ENCODE measurements around the gene DENND4C. TPM values are rescaled to one million over a fixed set of nuclear protein-coding genes. Genes with fewer than 3 reads are reported as not detected.

Gene DENND4C
- polyA plus RNA-seq, 1 of the 3 experiments (the other 2 are of a cell fraction): 7.5 TPM

DNA sequence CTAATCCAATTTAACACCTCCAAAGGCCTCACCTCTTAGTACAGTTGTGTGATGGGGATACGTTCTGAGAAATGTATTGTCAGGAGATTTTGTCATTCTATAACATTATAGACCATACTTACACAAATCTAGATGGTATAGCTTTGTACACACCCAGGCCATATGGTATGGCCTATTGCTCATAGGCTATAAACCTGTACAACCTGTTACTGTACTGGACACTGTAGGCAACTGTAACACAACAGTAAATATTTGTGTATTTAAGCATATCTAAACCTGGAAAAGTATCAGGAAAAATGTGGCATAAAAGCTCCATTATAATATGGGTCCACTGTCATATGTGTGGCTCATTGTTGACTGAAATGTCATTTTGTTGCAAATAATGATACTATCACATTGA, 190.4 kb downstream of the DENND4C start:
- CTCF ChIA-PET: interaction anchor here (0.9 to 1.3 kb wide), 3 partner anchors 36 to 372 kb away, joined by 3 to 5 read pairs (median 3); partner anchors contain the start of gene RRAGA

More for the DNA sequence above, 190.4 kb downstream of the DENND4C start:
- WGBS (ENCODE audit: low lambda C conversion rate): 89% methylated on average over 1 of the region's 1 CpG
- no peaks in the 10 kb centered on the region for H3K36me3 ChIP-seq (replicated peaks in 1 of 2; ENCODE audit: control insufficient read depth in 1 of 2, insufficient read depth in 2 of 2, low read length in 1 of 2)
- POLR2A ChIA-PET: no interaction called here
- no peak overlapping the region for H3K4me2 ChIP-seq
- H3K9me2 ChIP-seq: no peaks in the 10 kb centered on the region
- no peak for DNase-seq
- H3K79me2 ChIP-seq (ENCODE audit: insufficient read depth): no peaks in the 10 kb centered on the region
- no peaks in the 10 kb centered on the region for H3K9me3 ChIP-seq
- no peak overlapping the region for H3K27ac ChIP-seq (ENCODE audit: low read depth in 2 of 2, low read length in 1 of 2)
- no peaks in the 10 kb centered on the region for H3K27me3 ChIP-seq (ENCODE audit: insufficient read depth)
- TF ChIP-seq RXRA (IDR thresholded peaks at IDR 0.05; ENCODE audit: borderline replicate concordance, low read depth) (no peak), GATA2 (CRISPR knock-in tag; IDR thresholded peaks at IDR 0.05) (no peak), FOSL2 (IDR thresholded peaks at IDR 0.05; ENCODE audit: borderline replicate concordance, low read depth) (no peak), GABPA (IDR thresholded peaks at IDR 0.05; ENCODE audit: low read depth) (no peak), FOXJ3 (CRISPR knock-in tag; IDR thresholded peaks at IDR 0.05) (no peak), RFX5 (IDR thresholded peaks at IDR 0.05; ENCODE audit: low read length) (no peak), FOXM1 (IDR thresholded peaks at IDR 0.05; ENCODE audit: low read depth) (no peak), JUND (IDR thresholded peaks at IDR 0.05) (no peak), ELF1 (IDR thresholded peaks at IDR 0.05) (no peak), NRF1 (IDR thresholded peaks at IDR 0.05; ENCODE audit: low read depth, low read length) (no peak)
- TF ChIP-seq, protein P1, sequence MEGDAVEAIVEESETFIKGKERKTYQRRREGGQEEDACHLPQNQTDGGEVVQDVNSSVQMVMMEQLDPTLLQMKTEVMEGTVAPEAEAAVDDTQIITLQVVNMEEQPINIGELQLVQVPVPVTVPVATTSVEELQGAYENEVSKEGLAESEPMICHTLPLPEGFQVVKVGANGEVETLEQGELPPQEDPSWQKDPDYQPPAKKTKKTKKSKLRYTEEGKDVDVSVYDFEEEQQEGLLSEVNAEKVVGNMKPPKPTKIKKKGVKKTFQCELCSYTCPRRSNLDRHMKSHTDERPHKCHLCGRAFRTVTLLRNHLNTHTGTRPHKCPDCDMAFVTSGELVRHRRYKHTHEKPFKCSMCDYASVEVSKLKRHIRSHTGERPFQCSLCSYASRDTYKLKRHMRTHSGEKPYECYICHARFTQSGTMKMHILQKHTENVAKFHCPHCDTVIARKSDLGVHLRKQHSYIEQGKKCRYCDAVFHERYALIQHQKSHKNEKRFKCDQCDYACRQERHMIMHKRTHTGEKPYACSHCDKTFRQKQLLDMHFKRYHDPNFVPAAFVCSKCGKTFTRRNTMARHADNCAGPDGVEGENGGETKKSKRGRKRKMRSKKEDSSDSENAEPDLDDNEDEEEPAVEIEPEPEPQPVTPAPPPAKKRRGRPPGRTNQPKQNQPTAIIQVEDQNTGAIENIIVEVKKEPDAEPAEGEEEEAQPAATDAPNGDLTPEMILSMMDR (IDR thresholded peaks at IDR 0.05): no peak
- TF ChIP-seq, protein P2, sequence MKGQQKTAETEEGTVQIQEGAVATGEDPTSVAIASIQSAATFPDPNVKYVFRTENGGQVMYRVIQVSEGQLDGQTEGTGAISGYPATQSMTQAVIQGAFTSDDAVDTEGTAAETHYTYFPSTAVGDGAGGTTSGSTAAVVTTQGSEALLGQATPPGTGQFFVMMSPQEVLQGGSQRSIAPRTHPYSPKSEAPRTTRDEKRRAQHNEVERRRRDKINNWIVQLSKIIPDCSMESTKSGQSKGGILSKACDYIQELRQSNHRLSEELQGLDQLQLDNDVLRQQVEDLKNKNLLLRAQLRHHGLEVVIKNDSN (IDR thresholded peaks at IDR 0.05; ENCODE audit: borderline replicate concordance, low read depth): no peak
- TF ChIP-seq, protein P3, sequence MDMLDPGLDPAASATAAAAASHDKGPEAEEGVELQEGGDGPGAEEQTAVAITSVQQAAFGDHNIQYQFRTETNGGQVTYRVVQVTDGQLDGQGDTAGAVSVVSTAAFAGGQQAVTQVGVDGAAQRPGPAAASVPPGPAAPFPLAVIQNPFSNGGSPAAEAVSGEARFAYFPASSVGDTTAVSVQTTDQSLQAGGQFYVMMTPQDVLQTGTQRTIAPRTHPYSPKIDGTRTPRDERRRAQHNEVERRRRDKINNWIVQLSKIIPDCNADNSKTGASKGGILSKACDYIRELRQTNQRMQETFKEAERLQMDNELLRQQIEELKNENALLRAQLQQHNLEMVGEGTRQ (IDR thresholded peaks at IDR 0.05; ENCODE audit: borderline replicate concordance, low read depth, low read length): no peak
- TF ChIP-seq, protein P4, sequence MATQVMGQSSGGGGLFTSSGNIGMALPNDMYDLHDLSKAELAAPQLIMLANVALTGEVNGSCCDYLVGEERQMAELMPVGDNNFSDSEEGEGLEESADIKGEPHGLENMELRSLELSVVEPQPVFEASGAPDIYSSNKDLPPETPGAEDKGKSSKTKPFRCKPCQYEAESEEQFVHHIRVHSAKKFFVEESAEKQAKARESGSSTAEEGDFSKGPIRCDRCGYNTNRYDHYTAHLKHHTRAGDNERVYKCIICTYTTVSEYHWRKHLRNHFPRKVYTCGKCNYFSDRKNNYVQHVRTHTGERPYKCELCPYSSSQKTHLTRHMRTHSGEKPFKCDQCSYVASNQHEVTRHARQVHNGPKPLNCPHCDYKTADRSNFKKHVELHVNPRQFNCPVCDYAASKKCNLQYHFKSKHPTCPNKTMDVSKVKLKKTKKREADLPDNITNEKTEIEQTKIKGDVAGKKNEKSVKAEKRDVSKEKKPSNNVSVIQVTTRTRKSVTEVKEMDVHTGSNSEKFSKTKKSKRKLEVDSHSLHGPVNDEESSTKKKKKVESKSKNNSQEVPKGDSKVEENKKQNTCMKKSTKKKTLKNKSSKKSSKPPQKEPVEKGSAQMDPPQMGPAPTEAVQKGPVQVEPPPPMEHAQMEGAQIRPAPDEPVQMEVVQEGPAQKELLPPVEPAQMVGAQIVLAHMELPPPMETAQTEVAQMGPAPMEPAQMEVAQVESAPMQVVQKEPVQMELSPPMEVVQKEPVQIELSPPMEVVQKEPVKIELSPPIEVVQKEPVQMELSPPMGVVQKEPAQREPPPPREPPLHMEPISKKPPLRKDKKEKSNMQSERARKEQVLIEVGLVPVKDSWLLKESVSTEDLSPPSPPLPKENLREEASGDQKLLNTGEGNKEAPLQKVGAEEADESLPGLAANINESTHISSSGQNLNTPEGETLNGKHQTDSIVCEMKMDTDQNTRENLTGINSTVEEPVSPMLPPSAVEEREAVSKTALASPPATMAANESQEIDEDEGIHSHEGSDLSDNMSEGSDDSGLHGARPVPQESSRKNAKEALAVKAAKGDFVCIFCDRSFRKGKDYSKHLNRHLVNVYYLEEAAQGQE (IDR thresholded peaks at IDR 0.05; ENCODE audit: low read depth, low read length): no peak
- TF ChIP-seq, protein P5, sequence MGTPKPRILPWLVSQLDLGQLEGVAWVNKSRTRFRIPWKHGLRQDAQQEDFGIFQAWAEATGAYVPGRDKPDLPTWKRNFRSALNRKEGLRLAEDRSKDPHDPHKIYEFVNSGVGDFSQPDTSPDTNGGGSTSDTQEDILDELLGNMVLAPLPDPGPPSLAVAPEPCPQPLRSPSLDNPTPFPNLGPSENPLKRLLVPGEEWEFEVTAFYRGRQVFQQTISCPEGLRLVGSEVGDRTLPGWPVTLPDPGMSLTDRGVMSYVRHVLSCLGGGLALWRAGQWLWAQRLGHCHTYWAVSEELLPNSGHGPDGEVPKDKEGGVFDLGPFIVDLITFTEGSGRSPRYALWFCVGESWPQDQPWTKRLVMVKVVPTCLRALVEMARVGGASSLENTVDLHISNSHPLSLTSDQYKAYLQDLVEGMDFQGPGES (IDR thresholded peaks at IDR 0.05; ENCODE audit: low read depth, low read length): no peak
- TF ChIP-seq, protein P6, sequence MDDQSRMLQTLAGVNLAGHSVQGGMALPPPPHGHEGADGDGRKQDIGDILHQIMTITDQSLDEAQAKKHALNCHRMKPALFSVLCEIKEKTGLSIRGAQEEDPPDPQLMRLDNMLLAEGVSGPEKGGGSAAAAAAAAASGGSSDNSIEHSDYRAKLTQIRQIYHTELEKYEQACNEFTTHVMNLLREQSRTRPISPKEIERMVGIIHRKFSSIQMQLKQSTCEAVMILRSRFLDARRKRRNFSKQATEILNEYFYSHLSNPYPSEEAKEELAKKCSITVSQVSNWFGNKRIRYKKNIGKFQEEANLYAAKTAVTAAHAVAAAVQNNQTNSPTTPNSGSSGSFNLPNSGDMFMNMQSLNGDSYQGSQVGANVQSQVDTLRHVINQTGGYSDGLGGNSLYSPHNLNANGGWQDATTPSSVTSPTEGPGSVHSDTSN (IDR thresholded peaks at IDR 0.05): no peak
- H3F3A ChIP-seq (replicated peaks; ENCODE audit: insufficient read depth): no peaks in the 10 kb centered on the region
- no peaks in the 10 kb centered on the region for H3K4me1 ChIP-seq (ENCODE audit: control insufficient read depth in 1 of 2, insufficient read depth in 2 of 2, low read depth in 1 of 2, low read length in 1 of 2)
- no peaks in the 10 kb centered on the region for H4K20me1 ChIP-seq (ENCODE audit: insufficient read depth)
- no peak overlapping the region for H3K4me3 ChIP-seq (ENCODE audit: low read depth in 2 of 2, low read length in 1 of 2)
- no peak overlapping the region for H3K9ac ChIP-seq
- H2AFZ ChIP-seq (ENCODE audit: low read depth): no peak overlapping the region

Data from SK-N-SH (cell line).